NCI-H1417 treated with DMSO at 0.1 percent for 48 hours (cell line): ENCODE measurements around the gene BAHCC1.
"Not testable (repeated sequence)": the region's sequence is repeated elsewhere in the genome, so short reads cannot be mapped to it uniquely, and the experiment has no call there.

Experiments
- DNase-seq: peaks from one replicate; lab custom pipeline; 2025; lab: John Stamatoyannopoulos, UW

Gene BAHCC1

GRCh38 chr17:81394921-81395599, at the start of gene BAHCC1:
TSS of gene BAHCC1 (plus strand) at chr17:81395457. CDS start at chr17:81399740, 4,283 bp downstream.
- peak; percentile 97 for DNase-seq

- DNase-seq: peak; percentile 70
Observed at GRCh38 chr17:81346090-81346907, 49.0 kb upstream of the BAHCC1 start.

- no peak for DNase-seq
Observed at GRCh38 chr17:81346908-81347349, 48.3 kb upstream of the BAHCC1 start.

- DNase-seq: no peak
Observed at GRCh38 chr17:81347437-81347836, 47.8 kb upstream of the BAHCC1 start.

GRCh38 chr17:81348097-81349055, 46.9 kb upstream of the BAHCC1 start:
- DNase-seq: no peak

GRCh38 chr17:81349397-81350319, 45.6 kb upstream of the BAHCC1 start:
- DNase-seq: no peak

GRCh38 chr17:81350320-81350890, 44.9 kb upstream of the BAHCC1 start:
- DNase-seq: no peak

GRCh38 chr17:81351329-81352052, 43.8 kb upstream of the BAHCC1 start:
- not testable (repeated sequence) for DNase-seq

- not testable (repeated sequence) for DNase-seq
Observed at GRCh38 chr17:81352056-81352455, 43.2 kb upstream of the BAHCC1 start.

GRCh38 chr17:81354252-81354953, 40.9 kb upstream of the BAHCC1 start:
- DNase-seq: no peak

- no peak for DNase-seq
Observed at GRCh38 chr17:81354954-81355347, 40.3 kb upstream of the BAHCC1 start.

GRCh38 chr17:81359218-81359617, 36.0 kb upstream of the BAHCC1 start:
- no peak for DNase-seq

- not testable (repeated sequence) for DNase-seq
Observed at GRCh38 chr17:81362001-81362400, 33.3 kb upstream of the BAHCC1 start.

GRCh38 chr17:81364278-81365147, 30.7 kb upstream of the BAHCC1 start:
- DNase-seq: no peak

GRCh38 chr17:81365148-81365600, 30.1 kb upstream of the BAHCC1 start:
- no peak for DNase-seq

- DNase-seq: no peak
Observed at GRCh38 chr17:81365601-81366585, 29.4 kb upstream of the BAHCC1 start.

GRCh38 chr17:81366648-81367047, 28.6 kb upstream of the BAHCC1 start:
- DNase-seq: no peak
